GM23338 (cell line): ENCODE measurements around the gene DMD. TPM values are rescaled to one million over a fixed set of nuclear protein-coding genes. Genes with fewer than 3 reads are reported as not detected.

Experiments
- ATAC-seq: fragments of 200-7000 bp; cut with Tn5 transposase; 3 replicates; pipeline ENCODE4 v1.9.1; 2020
- DNase-seq: peaks from one replicate; pipeline ENCODE4 v3.0.0-alpha.2; 2015; ENCODE audit warnings: low spot score
- H2AFZ ChIP-seq: fragments of 200-600 bp; sonication (generic); 2 replicates; pipeline ENCODE4 v1.8.0; 2016; ENCODE audit warnings: antibody characterized with exemption, mild to moderate bottlenecking, moderate library complexity
- H3F3A ChIP-seq: fragments of 200-600 bp; sonication (generic); replicated peaks from 2 replicates; pipeline ENCODE4 v1.8.0; 2017; ENCODE audit warnings: antibody characterized with exemption, mixed run types, low read depth
- H3K27ac ChIP-seq: fragments of 200-600 bp; sonication (generic); 2 replicates; pipeline ENCODE4 v1.6.1; 2016; ENCODE audit warnings: low read depth
- H3K27me3 ChIP-seq: fragments of 200-600 bp; sonication (generic); 2 replicates; pipeline ENCODE4 v1.8.0; 2016; ENCODE audit warnings: mild to moderate bottlenecking, mixed run types, moderate library complexity; ENCODE audit not compliant: insufficient read depth
- H3K36me3 ChIP-seq: fragments of 200-600 bp; sonication (generic); 2 replicates; pipeline ENCODE4 v1.8.0; 2016; ENCODE audit warnings: mild to moderate bottlenecking; ENCODE audit not compliant: insufficient read depth
- H3K4me1 ChIP-seq: fragments of 200-600 bp; sonication (generic); 2 replicates; pipeline ENCODE4 v1.8.0; 2016; ENCODE audit warnings: mild to moderate bottlenecking, moderate library complexity; ENCODE audit not compliant: insufficient read depth
- H3K4me2 ChIP-seq: fragments of 200-600 bp; sonication (generic); 2 replicates; pipeline ENCODE4 v1.7.1; 2017; ENCODE audit warnings: mixed run types
- H3K4me3 ChIP-seq: fragments of 200-600 bp; sonication (generic); 2 replicates; pipeline ENCODE4 v1.6.1; 2016; ENCODE audit warnings: mixed run types
- H3K79me2 ChIP-seq: fragments of 200-600 bp; sonication (generic); replicated peaks from 2 replicates; pipeline ENCODE4 v1.8.0; 2017; ENCODE audit warnings: mild to moderate bottlenecking; ENCODE audit not compliant: insufficient read depth
- H3K9me2 ChIP-seq: fragments of 200-600 bp; sonication (generic); 2 replicates; pipeline ENCODE4 v1.8.0; 2017; ENCODE audit not compliant: insufficient read depth
- H4K20me1 ChIP-seq: fragments of 200-600 bp; sonication (generic); replicated peaks from 2 replicates; pipeline ENCODE4 v1.8.0; 2017; ENCODE audit warnings: mild to moderate bottlenecking; ENCODE audit not compliant: insufficient read depth
- H3K27ac Mint-ChIP-seq: 2 replicates; pipeline ENCODE4 v1.8.0; 2020; ENCODE audit warnings: inconsistent platforms, mild to moderate bottlenecking, moderate library complexity, mixed read lengths
- H3K27me3 Mint-ChIP-seq: 3 replicates; pipeline ENCODE4 v1.8.0; 2022; ENCODE audit warnings: low read depth, mild to moderate bottlenecking, moderate library complexity, mixed read lengths, inconsistent platforms; ENCODE audit not compliant: insufficient read depth, poor library complexity
- H3K36me3 Mint-ChIP-seq: 3 replicates; pipeline ENCODE4 v1.8.0; 2021; ENCODE audit warnings: low read depth, mild to moderate bottlenecking, inconsistent platforms, moderate library complexity, mixed read lengths
- H3K4me1 Mint-ChIP-seq: 3 replicates; pipeline ENCODE4 v1.8.0; 2020; ENCODE audit warnings: mild to moderate bottlenecking, inconsistent platforms, mixed read lengths
- H3K4me3 Mint-ChIP-seq: 3 replicates; pipeline ENCODE4 v1.8.0; 2021; ENCODE audit warnings: moderate library complexity, mild to moderate bottlenecking, inconsistent platforms, mixed read lengths
- H3K9me3 Mint-ChIP-seq: 3 replicates; pipeline ENCODE4 v1.8.0; 2020; ENCODE audit warnings: moderate library complexity, mild to moderate bottlenecking, inconsistent platforms, mixed read lengths
- CREB1 ChIP-seq: fragments of 250-450 bp; sonication (Bioruptor Pico); IDR thresholded peaks from 2 replicates; pipeline ENCODE4 v1.5.0; 2020; ENCODE audit warnings: low read depth, mild to moderate bottlenecking, moderate library complexity
- ETS1 ChIP-seq: IDR thresholded peaks from 2 replicates; pipeline ENCODE4 v1.6.1; 2016; ENCODE audit warnings: antibody characterized with exemption
- EZH2 ChIP-seq: fragments of 200-600 bp; sonication (generic); IDR thresholded peaks from one replicate; pipeline ENCODE4 v1.8.0; 2017; ENCODE audit warnings: antibody characterized with exemption, mild to moderate bottlenecking, low read depth; ENCODE audit not compliant: unreplicated experiment
- EZH2phosphoT487 ChIP-seq: fragments of 200-600 bp; sonication (generic); IDR thresholded peaks from one replicate; pipeline ENCODE4 v1.8.1; 2018; ENCODE audit warnings: antibody characterized with exemption; ENCODE audit not compliant: unreplicated experiment
- JUNB ChIP-seq: IDR thresholded peaks from one replicate; pipeline ENCODE4 v1.6.1; 2016; ENCODE audit warnings: antibody characterized with exemption; ENCODE audit not compliant: unreplicated experiment
- NANOG ChIP-seq: IDR thresholded peaks from 2 replicates; pipeline ENCODE4 v1.6.1; 2016; ENCODE audit warnings: antibody characterized with exemption, borderline replicate concordance
- POLR2AphosphoS5 ChIP-seq: IDR thresholded peaks from 2 replicates; pipeline ENCODE4 v1.6.1; 2016; ENCODE audit warnings: antibody characterized with exemption, low read depth
- REST ChIP-seq: IDR thresholded peaks from one replicate; pipeline ENCODE4 v1.6.1; 2018; ENCODE audit warnings: antibody characterized with exemption; ENCODE audit not compliant: unreplicated experiment
- STAT1 ChIP-seq: IDR thresholded peaks from one replicate; pipeline ENCODE4 v1.6.1; 2016; ENCODE audit warnings: antibody characterized with exemption; ENCODE audit not compliant: unreplicated experiment
- ZNF114 ChIP-seq: fragments of 250-450 bp; sonication (Bioruptor Pico); IDR thresholded peaks from 2 replicates; pipeline ENCODE4 v1.5.0; 2020; ENCODE audit warnings: mild to moderate bottlenecking, moderate library complexity
- ZNF331 ChIP-seq: fragments of 250-450 bp; sonication (Bioruptor Pico); IDR thresholded peaks from 2 replicates; pipeline ENCODE4 v1.5.0; 2020; ENCODE audit warnings: low read depth, mild to moderate bottlenecking, moderate library complexity
- polyA plus RNA-seq: library from polyadenylated mRNA; unstranded; fragments of >200 nt; fragmentation: Nextera tagmentation; extraction: Ambion mirVana; gene quantifications from 2 replicates; pipeline ENCODE4 v1.2.1, GENCODE V29; 2016
- total RNA-seq: library from RNA; depleted of rRNA; stranded (reverse); fragments of >200 nt; shearing (Covaris generic); gene quantifications from 2 replicates; pipeline ENCODE4 v1.2.3, GENCODE V29; 2014
- TF ChIP-seq, protein P1 (sequence below), 2 experiments: fragments of 200-600 bp in 1 of 2; sonication (generic) in 1 of 2; conservative IDR thresholded peaks; 2 replicates each; pipeline versions ENCODE4 v1.5.1 to v1.6.1; 2016 to 2017; ENCODE audit warnings: antibody characterized with exemption in 2 of 2, low read depth in 2 of 2, mild to moderate bottlenecking in 2 of 2, moderate library complexity in 1 of 2
- TF ChIP-seq, protein P2 (sequence below): fragments of 250-450 bp; sonication (Bioruptor Pico); IDR thresholded peaks from 2 replicates; pipeline ENCODE4 v1.5.0; 2020; ENCODE audit warnings: mild to moderate bottlenecking, moderate library complexity

Gene DMD
- total and polyA plus RNA-seq, 2 experiments from 2014 or later: 4.5 to 7.6 TPM

DNA sequence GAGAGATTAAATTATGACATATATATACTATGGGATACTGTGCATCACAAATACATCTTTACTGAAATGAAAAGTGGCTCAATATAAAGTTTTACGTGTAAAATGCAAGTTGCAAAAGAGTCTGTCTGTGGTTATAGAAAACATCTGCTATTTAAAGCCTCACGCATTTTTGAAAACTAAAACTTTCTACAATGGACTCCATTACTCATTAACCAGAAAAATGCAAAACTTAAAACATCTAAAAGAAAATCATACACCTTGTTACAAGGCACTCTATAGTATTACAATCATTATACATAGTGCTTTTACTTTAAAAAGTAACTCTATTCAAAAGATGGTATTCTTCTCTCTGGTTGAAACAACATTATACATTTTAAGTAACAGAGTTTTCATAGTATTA is 755.6 kb downstream of the DMD start:
- TF ChIP-seq ETS1: no peak
- TF ChIP-seq STAT1: no peak
- TF ChIP-seq ZNF331: no peak
- no peak for TF ChIP-seq POLR2AphosphoS5
- TF ChIP-seq, protein P1, sequence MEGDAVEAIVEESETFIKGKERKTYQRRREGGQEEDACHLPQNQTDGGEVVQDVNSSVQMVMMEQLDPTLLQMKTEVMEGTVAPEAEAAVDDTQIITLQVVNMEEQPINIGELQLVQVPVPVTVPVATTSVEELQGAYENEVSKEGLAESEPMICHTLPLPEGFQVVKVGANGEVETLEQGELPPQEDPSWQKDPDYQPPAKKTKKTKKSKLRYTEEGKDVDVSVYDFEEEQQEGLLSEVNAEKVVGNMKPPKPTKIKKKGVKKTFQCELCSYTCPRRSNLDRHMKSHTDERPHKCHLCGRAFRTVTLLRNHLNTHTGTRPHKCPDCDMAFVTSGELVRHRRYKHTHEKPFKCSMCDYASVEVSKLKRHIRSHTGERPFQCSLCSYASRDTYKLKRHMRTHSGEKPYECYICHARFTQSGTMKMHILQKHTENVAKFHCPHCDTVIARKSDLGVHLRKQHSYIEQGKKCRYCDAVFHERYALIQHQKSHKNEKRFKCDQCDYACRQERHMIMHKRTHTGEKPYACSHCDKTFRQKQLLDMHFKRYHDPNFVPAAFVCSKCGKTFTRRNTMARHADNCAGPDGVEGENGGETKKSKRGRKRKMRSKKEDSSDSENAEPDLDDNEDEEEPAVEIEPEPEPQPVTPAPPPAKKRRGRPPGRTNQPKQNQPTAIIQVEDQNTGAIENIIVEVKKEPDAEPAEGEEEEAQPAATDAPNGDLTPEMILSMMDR (conservative IDR thresholded peaks at IDR 0.05; ENCODE audit: low read depth in 2 of 2): no peak
- TF ChIP-seq EZH2phosphoT487: no peak
- TF ChIP-seq, protein P2, sequence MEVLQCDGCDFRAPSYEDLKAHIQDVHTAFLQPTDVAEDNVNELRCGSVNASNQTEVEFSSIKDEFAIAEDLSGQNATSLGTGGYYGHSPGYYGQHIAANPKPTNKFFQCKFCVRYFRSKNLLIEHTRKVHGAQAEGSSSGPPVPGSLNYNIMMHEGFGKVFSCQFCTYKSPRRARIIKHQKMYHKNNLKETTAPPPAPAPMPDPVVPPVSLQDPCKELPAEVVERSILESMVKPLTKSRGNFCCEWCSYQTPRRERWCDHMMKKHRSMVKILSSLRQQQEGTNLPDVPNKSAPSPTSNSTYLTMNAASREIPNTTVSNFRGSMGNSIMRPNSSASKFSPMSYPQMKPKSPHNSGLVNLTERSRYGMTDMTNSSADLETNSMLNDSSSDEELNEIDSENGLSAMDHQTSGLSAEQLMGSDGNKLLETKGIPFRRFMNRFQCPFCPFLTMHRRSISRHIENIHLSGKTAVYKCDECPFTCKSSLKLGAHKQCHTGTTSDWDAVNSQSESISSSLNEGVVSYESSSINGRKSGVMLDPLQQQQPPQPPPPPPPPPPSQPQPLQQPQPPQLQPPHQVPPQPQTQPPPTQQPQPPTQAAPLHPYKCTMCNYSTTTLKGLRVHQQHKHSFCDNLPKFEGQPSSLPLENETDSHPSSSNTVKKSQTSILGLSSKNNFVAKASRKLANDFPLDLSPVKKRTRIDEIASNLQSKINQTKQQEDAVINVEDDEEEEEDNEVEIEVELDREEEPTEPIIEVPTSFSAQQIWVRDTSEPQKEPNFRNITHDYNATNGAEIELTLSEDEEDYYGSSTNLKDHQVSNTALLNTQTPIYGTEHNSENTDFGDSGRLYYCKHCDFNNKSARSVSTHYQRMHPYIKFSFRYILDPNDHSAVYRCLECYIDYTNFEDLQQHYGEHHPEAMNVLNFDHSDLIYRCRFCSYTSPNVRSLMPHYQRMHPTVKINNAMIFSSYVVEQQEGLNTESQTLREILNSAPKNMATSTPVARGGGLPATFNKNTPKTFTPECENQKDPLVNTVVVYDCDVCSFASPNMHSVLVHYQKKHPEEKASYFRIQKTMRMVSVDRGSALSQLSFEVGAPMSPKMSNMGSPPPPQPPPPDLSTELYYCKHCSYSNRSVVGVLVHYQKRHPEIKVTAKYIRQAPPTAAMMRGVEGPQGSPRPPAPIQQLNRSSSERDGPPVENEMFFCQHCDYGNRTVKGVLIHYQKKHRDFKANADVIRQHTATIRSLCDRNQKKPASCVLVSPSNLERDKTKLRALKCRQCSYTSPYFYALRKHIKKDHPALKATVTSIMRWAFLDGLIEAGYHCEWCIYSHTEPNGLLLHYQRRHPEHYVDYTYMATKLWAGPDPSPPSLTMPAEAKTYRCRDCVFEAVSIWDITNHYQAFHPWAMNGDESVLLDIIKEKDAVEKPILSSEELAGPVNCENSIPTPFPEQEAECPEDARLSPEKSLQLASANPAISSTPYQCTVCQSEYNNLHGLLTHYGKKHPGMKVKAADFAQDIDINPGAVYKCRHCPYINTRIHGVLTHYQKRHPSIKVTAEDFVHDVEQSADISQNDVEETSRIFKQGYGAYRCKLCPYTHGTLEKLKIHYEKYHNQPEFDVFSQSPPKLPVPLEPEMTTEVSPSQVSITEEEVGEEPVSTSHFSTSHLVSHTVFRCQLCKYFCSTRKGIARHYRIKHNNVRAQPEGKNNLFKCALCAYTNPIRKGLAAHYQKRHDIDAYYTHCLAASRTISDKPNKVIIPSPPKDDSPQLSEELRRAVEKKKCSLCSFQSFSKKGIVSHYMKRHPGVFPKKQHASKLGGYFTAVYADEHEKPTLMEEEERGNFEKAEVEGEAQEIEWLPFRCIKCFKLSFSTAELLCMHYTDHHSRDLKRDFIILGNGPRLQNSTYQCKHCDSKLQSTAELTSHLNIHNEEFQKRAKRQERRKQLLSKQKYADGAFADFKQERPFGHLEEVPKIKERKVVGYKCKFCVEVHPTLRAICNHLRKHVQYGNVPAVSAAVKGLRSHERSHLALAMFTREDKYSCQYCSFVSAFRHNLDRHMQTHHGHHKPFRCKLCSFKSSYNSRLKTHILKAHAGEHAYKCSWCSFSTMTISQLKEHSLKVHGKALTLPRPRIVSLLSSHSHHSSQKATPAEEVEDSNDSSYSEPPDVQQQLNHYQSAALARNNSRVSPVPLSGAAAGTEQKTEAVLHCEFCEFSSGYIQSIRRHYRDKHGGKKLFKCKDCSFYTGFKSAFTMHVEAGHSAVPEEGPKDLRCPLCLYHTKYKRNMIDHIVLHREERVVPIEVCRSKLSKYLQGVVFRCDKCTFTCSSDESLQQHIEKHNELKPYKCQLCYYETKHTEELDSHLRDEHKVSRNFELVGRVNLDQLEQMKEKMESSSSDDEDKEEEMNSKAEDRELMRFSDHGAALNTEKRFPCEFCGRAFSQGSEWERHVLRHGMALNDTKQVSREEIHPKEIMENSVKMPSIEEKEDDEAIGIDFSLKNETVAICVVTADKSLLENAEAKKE (CRISPR knock-in tag): no peak
- TF ChIP-seq ZNF114 (CRISPR knock-in tag): no peak
- TF ChIP-seq EZH2: no peak
- TF ChIP-seq NANOG: no peak
- no peak for TF ChIP-seq CREB1 (CRISPR knock-in tag)
- no peak for TF ChIP-seq REST
- no peak for TF ChIP-seq JUNB
- no peak overlapping the region for H3K27ac Mint-ChIP-seq
- ATAC-seq: no peak
- no peak overlapping the region for H3K4me2 ChIP-seq
- H3K36me3 Mint-ChIP-seq: no peaks in the 10 kb centered on the region
- no peaks in the 10 kb centered on the region for H3K36me3 ChIP-seq
- H3K27ac ChIP-seq: no peak overlapping the region
- no peaks in the 10 kb centered on the region for H3K27me3 Mint-ChIP-seq
- no peaks in the 10 kb centered on the region for H3K9me3 Mint-ChIP-seq
- no peaks in the 10 kb centered on the region for H3F3A ChIP-seq
- DNase-seq: no peak
- H3K4me1 Mint-ChIP-seq: no peaks in the 10 kb centered on the region
- no peak overlapping the region for H3K4me3 Mint-ChIP-seq
- H3K4me3 ChIP-seq: no peak overlapping the region
- H3K4me1 ChIP-seq: no peaks in the 10 kb centered on the region
- no peaks in the 10 kb centered on the region for H3K9me2 ChIP-seq
- H2AFZ ChIP-seq: no peak overlapping the region
- no peaks in the 10 kb centered on the region for H4K20me1 ChIP-seq
- no peaks in the 10 kb centered on the region for H3K79me2 ChIP-seq
- H3K27me3 ChIP-seq: no peaks in the 10 kb centered on the region
